NB4 (cell line): Measurements from ENCODE around the gene TTC27.

Experiments
- MYC ChIP-seq: IDR thresholded peaks from 2 replicates; pipeline ENCODE4 v1.6.1; 2011; ENCODE audit warnings: low read depth, low read length
- POLR2A ChIP-seq: IDR thresholded peaks from 2 replicates; pipeline ENCODE4 v1.6.1; 2011; ENCODE audit warnings: mild to moderate bottlenecking; ENCODE audit not compliant: insufficient read length; ENCODE audit errors: extremely low read depth
- TF ChIP-seq, protein P1 (sequence below): IDR thresholded peaks from 2 replicates; pipeline ENCODE4 v1.6.1; 2011; ENCODE audit warnings: low read depth, low read length
- TF ChIP-seq, protein P2 (sequence below): IDR thresholded peaks from one replicate; pipeline ENCODE4 v1.5.1; 2012; ENCODE audit warnings: low read depth, low read length

DNA sequence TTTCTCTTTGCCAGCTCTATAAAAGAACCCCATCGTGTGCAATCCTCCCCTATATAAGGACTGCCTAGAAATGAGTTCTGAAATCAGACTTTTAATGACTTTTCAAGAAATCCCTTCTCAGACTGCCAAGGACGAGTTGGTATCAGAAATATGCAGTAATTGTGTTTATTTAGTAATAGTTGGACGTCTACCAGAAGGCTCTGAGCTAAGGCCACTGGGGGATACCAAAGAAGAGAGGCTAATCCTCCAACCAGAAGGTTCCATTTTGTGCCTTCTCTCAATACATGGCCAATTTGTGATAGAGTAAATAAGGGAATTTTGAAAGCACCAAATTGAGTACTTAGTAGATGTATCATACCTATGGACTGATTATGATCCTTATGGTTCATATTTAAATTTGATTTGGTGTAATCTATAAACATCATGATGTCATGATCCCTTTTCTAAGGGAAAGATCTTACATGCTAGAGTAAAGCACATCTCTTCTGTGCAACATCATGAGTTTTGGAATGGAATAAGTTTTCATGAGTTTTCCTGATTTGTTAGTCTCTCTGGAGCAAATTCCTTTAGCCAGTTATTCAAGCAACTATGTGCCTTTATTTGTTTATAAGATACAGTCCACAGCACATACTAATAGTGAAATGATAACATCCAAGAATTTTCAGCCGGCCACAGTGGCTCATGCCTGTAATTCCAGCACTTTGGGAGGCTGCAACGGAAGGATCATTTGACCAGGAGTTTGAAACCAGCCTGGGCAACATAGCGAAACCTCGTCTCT lies 236.7 kb downstream of the TTC27 start:
- TF ChIP-seq, protein P1, sequence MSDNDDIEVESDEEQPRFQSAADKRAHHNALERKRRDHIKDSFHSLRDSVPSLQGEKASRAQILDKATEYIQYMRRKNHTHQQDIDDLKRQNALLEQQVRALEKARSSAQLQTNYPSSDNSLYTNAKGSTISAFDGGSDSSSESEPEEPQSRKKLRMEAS = no peak
- TF ChIP-seq POLR2A (no peak), MYC (no peak)
- TF ChIP-seq, protein P2, sequence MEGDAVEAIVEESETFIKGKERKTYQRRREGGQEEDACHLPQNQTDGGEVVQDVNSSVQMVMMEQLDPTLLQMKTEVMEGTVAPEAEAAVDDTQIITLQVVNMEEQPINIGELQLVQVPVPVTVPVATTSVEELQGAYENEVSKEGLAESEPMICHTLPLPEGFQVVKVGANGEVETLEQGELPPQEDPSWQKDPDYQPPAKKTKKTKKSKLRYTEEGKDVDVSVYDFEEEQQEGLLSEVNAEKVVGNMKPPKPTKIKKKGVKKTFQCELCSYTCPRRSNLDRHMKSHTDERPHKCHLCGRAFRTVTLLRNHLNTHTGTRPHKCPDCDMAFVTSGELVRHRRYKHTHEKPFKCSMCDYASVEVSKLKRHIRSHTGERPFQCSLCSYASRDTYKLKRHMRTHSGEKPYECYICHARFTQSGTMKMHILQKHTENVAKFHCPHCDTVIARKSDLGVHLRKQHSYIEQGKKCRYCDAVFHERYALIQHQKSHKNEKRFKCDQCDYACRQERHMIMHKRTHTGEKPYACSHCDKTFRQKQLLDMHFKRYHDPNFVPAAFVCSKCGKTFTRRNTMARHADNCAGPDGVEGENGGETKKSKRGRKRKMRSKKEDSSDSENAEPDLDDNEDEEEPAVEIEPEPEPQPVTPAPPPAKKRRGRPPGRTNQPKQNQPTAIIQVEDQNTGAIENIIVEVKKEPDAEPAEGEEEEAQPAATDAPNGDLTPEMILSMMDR = no peak
